Effector memory CD4-positive, alpha-beta T cell (primary cell): ENCODE measurements around the gene FAM32A.

Source experiments
- DNase-seq, 3 donors: peaks; one replicate each; pipeline ENCODE4 v3.0.0-alpha.2; 2020
- H3K27ac ChIP-seq: 2 replicates; pipeline ENCODE4 v1.7.0; 2013; ENCODE audit warnings: mild to moderate bottlenecking, low read length, moderate library complexity; ENCODE audit not compliant: insufficient read depth, poor library complexity, severe bottlenecking
- H3K27me3 ChIP-seq: replicated peaks from 2 replicates; pipeline ENCODE4 v1.7.0; 2013; ENCODE audit warnings: mild to moderate bottlenecking, low read length; ENCODE audit not compliant: insufficient read depth, control insufficient read depth, poor library complexity, severe bottlenecking
- H3K36me3 ChIP-seq: 2 replicates; pipeline ENCODE4 v1.7.0; 2013; ENCODE audit warnings: mild to moderate bottlenecking, low read length, moderate library complexity; ENCODE audit not compliant: control insufficient read depth, insufficient read depth
- H3K4me1 ChIP-seq: 2 replicates; pipeline ENCODE4 v1.7.0; 2013; ENCODE audit warnings: low read length, mild to moderate bottlenecking; ENCODE audit not compliant: control insufficient read depth, insufficient read depth, poor library complexity, severe bottlenecking
- H3K4me3 ChIP-seq: 2 replicates; pipeline ENCODE4 v1.7.0; 2013; ENCODE audit warnings: low read length, low read depth, mild to moderate bottlenecking; ENCODE audit not compliant: insufficient read depth, poor library complexity, severe bottlenecking
- H3K9me3 ChIP-seq: 2 replicates; pipeline ENCODE4 v1.7.0; 2013; ENCODE audit warnings: mild to moderate bottlenecking, low read length, moderate library complexity; ENCODE audit not compliant: control insufficient read depth

FAM32A gene

GRCh38 chr19:16223746-16224145 is 38.5 kb downstream of the FAM32A start:
- peaks cover 89% of the 10 kb centered on the region for H3K36me3 ChIP-seq
- no peak overlapping the region for H3K4me3 ChIP-seq

GRCh38 chr19:16224293-16225045 is 39.3 kb downstream of the FAM32A start:
- no peak for DNase-seq
- Histone ChIP-seq H3K36me3 (peaks cover 95% of the 10 kb centered on the region), H3K27ac (no peak overlapping the region), H3K9me3 (peaks cover 21% of the 10 kb centered on the region), H3K4me3 (no peak overlapping the region), H3K27me3 (no peaks in the 10 kb centered on the region), H3K4me1 (no peaks in the 10 kb centered on the region)

More at GRCh38 chr19:16223746-16224145, 38.5 kb downstream of the FAM32A start:
- no peak overlapping the region for H3K27ac ChIP-seq
- no peaks in the 10 kb centered on the region for H3K4me1 ChIP-seq
- no peaks in the 10 kb centered on the region for H3K27me3 ChIP-seq
- no peak for DNase-seq
- peaks cover 21% of the 10 kb centered on the region for H3K9me3 ChIP-seq

GRCh38 chr19:16225279-16226183 is 40.3 kb downstream of the FAM32A start:
- no peak for DNase-seq
- Histone ChIP-seq H3K4me3 (no peak overlapping the region), H3K27me3 (no peaks in the 10 kb centered on the region), H3K27ac (no peak overlapping the region), H3K4me1 (no peaks in the 10 kb centered on the region), H3K9me3 (peaks cover 13% of the 10 kb centered on the region), H3K36me3 (peaks cover 91% of the 10 kb centered on the region)

GRCh38 chr19:16226184-16226591 is 41.0 kb downstream of the FAM32A start:
- peaks cover 85% of the 10 kb centered on the region for H3K36me3 ChIP-seq
- H3K4me1 ChIP-seq, result no peaks in the 10 kb centered on the region
- DNase-seq, result no peak
- no peak overlapping the region for H3K27ac ChIP-seq
- H3K9me3 ChIP-seq, result peaks cover 7% of the 10 kb centered on the region
- no peak overlapping the region for H3K4me3 ChIP-seq
- H3K27me3 ChIP-seq, result no peaks in the 10 kb centered on the region

- Histone ChIP-seq H3K27me3 (no peaks in the 10 kb centered on the region), H3K27ac (no peak overlapping the region), H3K36me3 (peaks cover 87% of the 10 kb centered on the region), H3K4me1 (no peaks in the 10 kb centered on the region), H3K4me3 (no peak overlapping the region), H3K9me3 (no peaks in the 10 kb centered on the region)
- DNase-seq, result no peak
Observed at GRCh38 chr19:16226878-16227836, 41.9 kb downstream of the FAM32A start.

GRCh38 chr19:16227837-16228636 is 42.8 kb downstream of the FAM32A start:
- Histone ChIP-seq H3K36me3 (peaks cover 87% of the 10 kb centered on the region), H3K27ac (no peak overlapping the region), H3K4me3 (no peak overlapping the region), H3K27me3 (no peaks in the 10 kb centered on the region), H3K4me1 (no peaks in the 10 kb centered on the region), H3K9me3 (no peaks in the 10 kb centered on the region)
- DNase-seq, result no peak

GRCh38 chr19:16228637-16229321 is 43.6 kb downstream of the FAM32A start:
- Histone ChIP-seq H3K4me3 (no peak overlapping the region), H3K27me3 (no peaks in the 10 kb centered on the region), H3K27ac (no peak overlapping the region), H3K9me3 (no peaks in the 10 kb centered on the region), H3K4me1 (no peaks in the 10 kb centered on the region), H3K36me3 (peaks cover 87% of the 10 kb centered on the region)
- DNase-seq, result no peak

- no peak overlapping the region for H3K27ac ChIP-seq
- H3K36me3 ChIP-seq, result peaks cover 87% of the 10 kb centered on the region
- H3K9me3 ChIP-seq, result no peaks in the 10 kb centered on the region
- no peak overlapping the region for H3K4me3 ChIP-seq
- H3K4me1 ChIP-seq, result no peaks in the 10 kb centered on the region
- no peak for DNase-seq
- no peaks in the 10 kb centered on the region for H3K27me3 ChIP-seq
Observed at GRCh38 chr19:16229322-16229641, 44.1 kb downstream of the FAM32A start.

GRCh38 chr19:16232127-16232526 is 46.9 kb downstream of the FAM32A start:
- H3K27me3 ChIP-seq, result no peaks in the 10 kb centered on the region
- no peak overlapping the region for H3K27ac ChIP-seq
- DNase-seq, result no peak
- H3K4me1 ChIP-seq, result no peaks in the 10 kb centered on the region
- H3K4me3 ChIP-seq, result no peak overlapping the region
- peaks cover 78% of the 10 kb centered on the region for H3K36me3 ChIP-seq
- H3K9me3 ChIP-seq, result no peaks in the 10 kb centered on the region
